GM18499 (cell line): ENCODE results near the gene PPFIBP2.

Source experiments
- ATAC-seq: cut with Tn5 transposase; IDR thresholded peaks from one replicate; pipeline ENCODE4 v1.9.1; 2021; ENCODE audit warnings: moderate number of reproducible peaks; ENCODE audit not compliant: insufficient read depth, unreplicated experiment

Gene PPFIBP2

DNA sequence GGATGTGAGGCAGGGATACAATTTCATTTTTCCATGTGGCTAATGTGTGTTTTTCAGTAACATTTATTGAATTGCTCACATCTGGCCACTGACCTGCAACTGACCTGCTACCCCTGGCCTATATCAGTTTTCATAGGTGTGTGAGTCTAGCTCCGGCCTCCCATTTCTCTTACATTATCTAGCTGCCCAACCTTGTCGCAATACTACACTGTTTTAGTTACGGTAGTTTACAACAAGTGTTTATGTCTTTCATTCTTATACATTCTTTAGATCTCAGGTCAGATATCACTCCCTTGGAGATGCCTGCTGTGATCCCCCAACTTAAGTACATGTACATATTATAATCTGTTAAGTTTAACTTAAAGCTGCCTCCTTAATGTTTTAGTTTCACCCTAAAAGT is 161.8 kb downstream of the PPFIBP2 start:
- ATAC-seq = no peak

DNA sequence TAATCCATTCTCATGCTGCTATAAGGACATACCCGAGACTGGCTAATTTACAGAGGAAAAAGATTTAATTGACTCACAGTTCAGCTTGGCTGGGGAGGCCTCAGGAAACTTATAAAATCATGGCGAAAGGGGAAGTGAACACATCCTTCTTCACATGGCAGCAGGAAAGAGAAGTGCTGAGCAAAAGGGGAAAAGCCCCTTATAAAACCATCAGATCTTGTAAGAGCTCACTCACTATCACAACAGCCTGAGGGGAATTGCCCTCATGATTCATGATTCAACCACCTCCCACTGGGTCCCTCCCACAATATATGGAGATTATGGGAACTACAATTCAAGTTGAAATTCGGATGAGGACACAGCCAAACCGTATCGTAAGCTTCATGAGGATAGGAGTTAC is 163.3 kb downstream of the PPFIBP2 start:
- no peak for ATAC-seq

DNA sequence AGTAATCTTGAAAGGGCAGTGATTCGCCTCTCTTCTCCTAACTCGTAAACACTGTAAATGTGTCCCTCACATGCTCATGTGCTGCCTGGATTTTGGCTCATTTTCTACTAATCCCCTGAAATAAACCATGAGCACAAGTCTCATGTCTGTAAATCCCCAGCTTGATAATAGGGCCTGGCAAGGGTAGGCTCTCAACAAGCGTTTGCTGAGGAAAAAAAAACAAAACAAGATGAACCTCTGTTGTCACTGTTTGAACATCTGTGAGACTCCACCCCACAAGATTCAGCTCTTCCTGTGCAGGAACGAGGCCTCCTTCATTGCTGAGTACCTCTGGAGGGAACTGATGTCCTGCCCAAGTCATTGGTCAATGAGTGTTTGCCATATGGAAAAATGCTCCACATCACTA is 164.0 kb downstream of the PPFIBP2 start:
- ATAC-seq = no peak

DNA sequence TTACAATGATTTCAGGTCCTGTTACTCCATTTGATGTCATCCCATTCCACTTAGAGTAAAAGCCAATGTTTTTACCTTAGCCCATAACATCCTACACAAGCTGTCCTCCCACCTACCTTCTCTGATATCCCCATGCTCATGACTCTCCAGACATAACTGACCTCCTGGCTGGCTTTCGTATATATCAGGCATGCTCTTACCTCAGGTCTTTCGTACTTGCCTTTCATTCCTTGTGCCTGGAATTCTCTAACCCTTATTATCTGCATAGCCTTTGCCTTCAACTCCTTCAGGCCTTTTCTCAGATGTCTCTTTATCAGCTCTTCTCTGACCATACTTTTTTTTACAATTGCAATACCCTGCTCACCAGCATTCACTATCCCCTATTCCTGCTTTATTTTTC is 169.8 kb downstream of the PPFIBP2 start:
- ATAC-seq = no peak

DNA sequence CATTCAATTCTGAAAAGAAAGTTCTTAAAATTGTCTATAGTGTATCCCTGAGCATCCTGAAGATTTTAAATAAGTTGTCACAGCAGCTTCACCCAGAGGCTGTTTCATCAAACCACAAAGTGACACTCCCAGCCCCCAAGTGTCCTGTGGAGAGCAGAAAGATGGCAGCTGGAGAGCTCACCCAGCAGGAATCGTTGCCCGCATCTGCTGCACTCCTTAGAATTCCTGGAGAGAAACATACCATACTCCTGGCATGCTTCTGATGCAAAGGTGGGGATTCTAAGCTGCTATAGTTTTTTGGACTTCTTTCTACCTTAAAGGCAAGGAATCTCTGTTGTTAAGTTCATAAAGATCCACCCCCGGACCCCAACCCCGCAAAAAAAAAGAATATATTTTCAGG is 173.0 kb downstream of the PPFIBP2 start:
- ATAC-seq = no peak

DNA sequence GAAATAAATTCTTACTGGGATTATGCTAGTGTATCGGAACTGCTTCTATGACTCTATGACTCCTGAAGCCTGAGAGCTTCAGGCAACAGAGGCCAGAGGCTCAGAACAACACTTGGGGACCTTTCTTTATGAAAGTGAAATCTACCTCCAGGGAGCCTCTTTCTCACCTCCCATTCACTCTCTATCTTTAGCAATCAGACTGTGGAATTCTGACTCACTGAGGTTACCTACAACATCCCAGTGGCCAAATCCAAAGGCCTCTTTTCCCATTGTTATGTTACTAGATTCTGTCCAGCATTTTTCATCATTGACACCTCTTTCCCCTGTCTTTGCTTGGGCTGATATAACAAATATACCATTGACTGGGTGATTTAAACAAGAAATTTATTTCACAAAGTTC is 173.6 kb downstream of the PPFIBP2 start:
- ATAC-seq = no peak

DNA sequence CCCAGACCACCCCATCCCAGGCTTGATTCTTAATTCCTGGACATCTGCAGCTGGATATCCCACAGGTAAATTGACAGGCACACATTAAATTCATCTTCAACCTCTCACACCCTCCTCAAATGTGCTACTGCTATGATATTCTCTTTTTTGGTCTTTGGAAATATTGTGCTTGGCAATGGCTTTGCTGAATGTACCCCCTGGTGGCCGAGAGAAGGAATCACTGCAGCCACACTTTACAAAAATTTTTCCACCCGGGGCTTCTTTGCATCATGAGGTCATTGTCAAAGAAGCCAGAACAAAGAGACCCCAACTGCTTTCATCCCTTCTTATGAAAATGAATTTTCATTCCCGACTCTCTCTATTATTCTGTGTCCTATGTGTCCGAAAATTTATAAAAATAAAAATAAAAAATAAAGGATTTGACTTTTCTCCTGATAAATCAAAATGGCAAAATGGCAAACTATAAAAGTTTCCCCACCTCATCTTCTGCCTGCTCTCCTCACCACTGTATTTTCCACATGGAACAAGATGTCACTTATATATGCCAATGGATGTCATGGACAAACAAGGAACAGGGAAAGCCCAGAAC is 174.5 kb downstream of the PPFIBP2 start:
- no peak for ATAC-seq

DNA sequence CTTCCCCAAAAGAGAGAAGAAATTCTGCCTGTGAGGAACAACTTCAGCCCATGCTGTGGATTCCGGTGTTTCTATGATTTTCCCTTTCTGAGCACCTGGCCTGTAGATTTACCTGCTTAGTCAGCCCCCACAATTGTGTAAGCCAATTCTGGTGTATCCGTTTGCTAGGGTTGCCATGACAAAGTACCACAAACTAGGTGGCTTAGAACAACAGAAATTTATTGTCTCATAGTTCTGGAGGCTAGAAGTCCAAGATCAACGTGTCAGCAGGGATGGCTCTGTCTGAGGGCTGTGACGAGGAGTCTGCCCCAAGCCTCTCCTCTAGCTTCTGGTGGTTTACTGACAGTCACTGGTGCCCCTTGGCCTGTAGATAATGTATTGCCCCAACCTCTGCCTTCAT is 175.4 kb downstream of the PPFIBP2 start:
- ATAC-seq = no peak

DNA sequence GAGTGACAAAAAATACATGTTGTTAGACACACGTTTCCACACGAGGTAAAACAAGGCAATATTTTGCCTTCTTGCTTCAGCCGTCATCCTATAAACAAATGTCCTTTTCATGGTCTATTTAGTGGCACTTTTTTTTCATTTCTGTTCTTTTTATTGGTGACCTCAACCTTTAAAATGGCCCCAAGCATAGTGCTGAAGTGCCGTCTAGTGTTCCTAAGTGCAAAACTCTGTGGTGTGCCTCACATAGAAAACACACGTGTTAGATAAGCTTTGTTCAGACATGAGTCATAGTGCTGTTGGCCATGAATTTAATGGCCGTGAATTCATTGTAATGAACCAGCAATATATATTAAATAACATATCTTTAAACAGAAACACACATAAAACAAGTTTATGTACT is 176.8 kb downstream of the PPFIBP2 start:
- no peak for ATAC-seq

DNA sequence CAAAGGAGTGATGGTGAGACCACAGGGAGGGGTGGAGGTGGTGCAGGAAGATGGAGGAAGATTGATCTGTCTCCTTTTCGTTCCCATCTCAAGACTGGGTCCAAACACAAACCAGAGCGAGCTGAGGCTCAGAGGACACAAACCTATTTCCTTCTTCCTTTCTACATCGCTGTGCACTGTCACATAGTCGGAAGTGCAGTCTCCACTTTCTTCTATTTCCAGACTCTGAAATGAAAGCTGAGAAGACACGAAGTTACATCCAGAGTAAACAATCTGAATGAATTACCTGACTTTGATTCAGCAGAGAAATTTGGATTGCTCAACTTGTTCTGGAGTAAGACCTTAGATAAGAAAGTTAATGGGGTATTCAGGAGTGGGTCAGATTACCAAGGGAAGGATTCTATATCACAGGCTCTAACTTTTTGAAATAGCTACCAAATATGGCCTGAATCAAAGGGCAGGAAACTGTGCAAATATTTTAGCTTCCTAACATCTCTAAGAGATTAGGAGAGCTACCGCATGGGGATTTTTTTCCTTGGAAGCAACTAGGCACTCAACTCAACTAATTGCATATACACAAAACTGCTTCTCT is 178.1 kb downstream of the PPFIBP2 start:
- no peak for ATAC-seq

DNA sequence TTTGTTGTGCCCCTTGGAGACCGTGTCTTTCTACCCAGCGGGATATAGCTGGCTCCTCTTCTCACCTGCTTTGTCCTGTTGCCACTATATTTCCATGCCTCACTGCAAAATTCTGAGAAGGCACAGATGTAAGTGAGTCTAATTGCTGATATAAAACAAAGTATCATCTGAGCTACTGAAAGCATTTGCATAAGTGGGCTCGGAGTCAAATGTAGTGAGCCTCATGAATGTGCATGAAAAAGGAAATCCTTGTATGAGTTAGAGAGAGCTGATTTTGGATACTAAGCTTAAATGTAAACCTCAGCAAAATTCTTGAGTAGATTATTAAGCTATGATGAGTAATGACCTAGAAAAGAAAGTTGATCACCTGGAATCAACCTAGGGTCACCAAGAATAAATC is 178.6 kb downstream of the PPFIBP2 start:
- no peak for ATAC-seq

DNA sequence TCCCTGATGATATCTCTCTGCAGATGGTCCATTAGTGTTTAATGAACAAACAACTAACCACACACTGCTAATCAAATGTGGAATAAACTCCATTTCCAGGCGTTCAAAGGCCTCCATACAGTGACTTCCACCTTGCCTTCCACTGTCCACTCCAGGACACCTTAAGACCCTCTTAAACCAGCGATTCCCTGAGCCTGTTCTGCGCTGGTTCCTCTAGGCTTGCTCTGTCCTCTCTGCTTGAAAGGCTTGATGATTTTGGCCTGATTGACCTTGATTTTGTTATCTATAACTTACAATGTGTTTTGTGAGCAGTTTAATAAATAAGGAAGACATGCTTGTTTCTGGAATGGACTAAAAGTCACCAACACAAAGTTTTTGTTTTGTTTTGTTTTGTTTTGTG is 180.4 kb downstream of the PPFIBP2 start:
- no peak for ATAC-seq

DNA sequence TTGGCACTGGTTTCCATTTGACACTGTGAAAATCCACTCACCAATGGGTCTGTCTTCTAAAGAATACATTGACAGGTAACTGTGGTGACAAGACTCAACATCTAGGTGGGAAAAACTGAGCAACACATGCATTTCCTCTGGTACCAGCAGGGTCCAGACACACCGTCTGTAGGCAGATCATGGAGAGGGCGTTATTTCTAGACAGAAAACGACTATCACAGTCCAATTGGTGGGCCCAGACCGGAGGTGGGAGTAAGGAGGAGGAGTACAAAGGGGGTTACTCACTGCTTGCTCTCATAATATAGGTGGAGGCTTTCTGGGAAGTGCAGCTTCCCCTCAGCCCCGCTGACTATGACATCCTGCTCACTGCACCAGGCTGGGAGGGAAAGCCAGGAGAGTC is 182.6 kb downstream of the PPFIBP2 start:
- ATAC-seq = no peak
